Non-pigmented ciliary epithelial cell (primary cell): Measurements from ENCODE around the gene MAIP1.

ENCODE experiments used
- DNase-seq: peaks from one replicate; pipeline ENCODE4 v3.0.0-alpha.2; 2010; ENCODE audit warnings: low read depth

MAIP1 gene

GRCh38 chr2:199991691-199992090, 36.3 kb downstream of the MAIP1 start:
- no peak for DNase-seq

DNA sequence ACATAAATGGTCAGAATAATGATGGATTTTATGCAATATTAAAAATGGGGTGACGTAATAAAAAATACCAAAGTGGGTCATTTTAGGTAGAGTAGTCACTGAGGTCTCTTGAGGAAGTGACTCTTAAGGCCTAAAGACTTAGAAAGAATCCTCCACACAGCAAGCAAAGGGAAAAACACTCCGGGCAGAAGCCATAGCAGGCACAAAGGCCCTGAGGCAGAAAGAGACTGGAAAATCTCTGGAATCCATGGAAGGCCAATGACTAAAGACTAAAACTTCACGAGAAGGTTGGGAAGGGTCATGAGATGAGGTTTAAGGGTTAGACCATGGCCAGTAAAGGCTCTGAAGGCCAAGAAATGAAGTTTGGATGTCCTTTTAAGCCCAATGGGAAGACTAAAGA, 36.9 kb downstream of the MAIP1 start:
- DNase-seq, result no peak

DNA sequence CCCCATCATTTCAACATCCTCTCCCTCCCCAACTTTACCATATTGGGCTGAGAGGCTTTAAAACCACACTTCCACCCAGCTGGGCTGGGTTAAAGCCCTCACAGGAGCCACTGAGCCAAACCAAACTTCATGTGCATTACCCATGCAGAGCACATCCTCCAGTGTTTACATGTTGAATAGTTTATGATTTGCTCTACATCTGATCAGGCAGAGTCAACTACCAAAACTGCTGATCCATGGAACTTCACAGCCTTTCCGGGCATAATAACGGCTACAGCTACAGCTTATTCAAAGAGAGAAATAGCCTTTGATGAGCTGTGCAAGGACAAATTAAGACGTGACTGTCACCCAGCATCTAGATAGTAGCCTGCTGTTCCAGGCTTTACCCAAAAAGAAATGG, 39.0 kb downstream of the MAIP1 start:
- DNase-seq, result no peak

GRCh38 chr2:199994896-199995295, 39.5 kb downstream of the MAIP1 start:
- no peak for DNase-seq

- DNase-seq, result no peak
These were observed 41.9 kb downstream of the MAIP1 start for GRCh38 chr2:199997296-199997695.

GRCh38 chr2:199999166-199999565, 43.8 kb downstream of the MAIP1 start:
- DNase-seq, result no peak

- no peak for DNase-seq
These were observed 45.2 kb downstream of the MAIP1 start for GRCh38 chr2:200000444-200001163.

GRCh38 chr2:200003444-200003843, 48.1 kb downstream of the MAIP1 start:
- DNase-seq, result no peak

- no peak for DNase-seq
These were observed 50.3 kb downstream of the MAIP1 start for GRCh38 chr2:200005675-200006074.

DNA sequence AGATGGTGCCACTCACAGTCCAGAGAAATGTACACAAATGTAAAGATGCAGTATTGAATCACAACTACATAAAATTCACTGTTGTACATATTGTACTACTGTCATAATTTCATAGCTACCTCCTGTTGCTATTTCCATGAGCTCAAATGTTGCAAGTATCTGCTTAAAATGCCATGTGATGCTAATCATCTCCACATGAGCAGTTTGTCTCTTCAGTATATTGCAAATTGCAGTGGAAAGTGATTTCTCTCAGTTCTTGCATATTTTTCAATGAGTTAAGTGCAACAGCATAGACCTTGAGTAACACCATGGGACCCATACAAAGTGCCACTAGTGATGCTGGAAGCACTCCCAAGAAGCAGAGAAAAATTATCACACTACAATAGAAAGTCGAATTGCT, 51.9 kb downstream of the MAIP1 start:
- no peak for DNase-seq

DNA sequence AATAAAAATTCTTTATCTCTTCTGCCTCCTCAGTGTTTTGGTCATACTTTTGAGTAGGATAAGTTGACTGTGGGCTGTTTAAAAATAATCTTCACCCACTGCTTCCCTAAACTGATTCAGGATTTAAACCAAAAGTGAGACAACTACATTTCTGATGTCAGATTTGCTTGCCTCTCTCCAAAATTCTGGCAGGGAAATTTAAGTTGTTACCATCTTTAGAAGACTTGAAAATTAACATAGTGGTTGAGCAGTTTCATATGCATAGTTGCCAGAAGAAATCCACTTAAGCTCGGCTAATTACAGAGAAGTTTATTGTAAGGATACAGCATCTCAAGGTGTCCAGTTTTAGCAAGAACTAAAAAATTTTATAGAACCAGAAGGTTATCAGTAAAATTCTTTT, 57.0 kb downstream of the MAIP1 start:
- no peak for DNase-seq
